NCI-H1105 (cell line): ENCODE data around the gene TNKS2.
A peak's percentile ranks its signal among the peaks of the same experiment; 100 is the strongest.

Experiments
- DNase-seq: peaks from one replicate; lab custom pipeline; 2025; lab: John Stamatoyannopoulos, UW

Gene TNKS2

DNA sequence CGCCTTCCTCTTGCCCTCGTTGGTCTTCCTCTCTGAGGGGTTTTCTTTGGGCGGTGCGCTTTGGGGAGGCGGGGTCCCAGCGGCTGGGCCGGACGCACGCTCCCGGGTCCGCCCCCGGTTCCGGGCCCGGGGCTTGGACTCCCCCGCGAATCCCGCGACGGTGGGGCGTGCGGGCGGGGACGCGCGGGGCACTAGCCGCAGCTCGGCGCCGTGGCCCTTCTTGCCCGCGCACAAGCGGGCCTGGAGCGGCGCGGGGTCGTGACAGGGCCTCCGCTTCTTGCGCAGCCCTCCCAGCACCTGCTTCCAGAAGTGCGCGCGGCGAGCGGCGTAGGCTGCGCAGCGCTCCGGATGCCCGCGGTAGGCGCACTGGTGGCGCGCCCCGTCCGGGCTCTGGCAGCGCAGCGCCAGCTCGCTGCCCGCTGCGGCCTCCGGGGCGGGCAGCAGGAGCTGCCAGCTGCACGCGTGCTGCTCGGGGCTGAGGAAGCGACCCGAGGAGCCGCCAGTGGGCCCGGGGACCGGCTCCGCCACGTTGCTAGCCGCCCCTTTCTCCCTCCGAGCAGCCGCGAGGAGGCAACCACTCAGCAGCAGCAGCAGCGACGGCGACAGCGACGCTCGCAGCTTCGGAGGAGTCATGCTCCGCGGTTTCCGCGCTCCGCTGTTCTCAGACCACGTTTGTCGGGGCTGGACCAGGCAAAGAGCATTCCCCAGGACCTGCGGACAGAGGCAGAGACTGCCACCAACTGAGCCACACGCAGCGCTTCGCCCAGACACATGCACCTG is 110.3 kb downstream of the TNKS2 start:
- peak; percentile 63 for DNase-seq

GRCh38 chr10:91909117-91909677 is 111.0 kb downstream of the TNKS2 start, which contains the start of gene FGFBP3:
Gene FGFBP3, minus strand, starts transcription at chr10:91909486. Its CDS starts 517 bp downstream, at chr10:91908969.
- DNase-seq, result peak; percentile 72

- DNase-seq, result no peak
Observed at GRCh38 chr10:91910467-91910866, 112.2 kb downstream of the TNKS2 start.
